ENCODE data around the gene MYBPC2. TPM values are rescaled to one million over a fixed set of nuclear protein-coding genes. Genes with fewer than 3 reads are reported as not detected.
"Not testable (repeated sequence)": the region's sequence is repeated elsewhere in the genome, so short reads cannot be mapped to it uniquely, and the experiment has no call there.

Gene MYBPC2
- total and polyA plus RNA-seq, 4 donors: 0.62 to 3.5 (median 1.4) TPM

- DNase-seq (ENCODE audit: low read depth in 4 of 6, low spot score in 6 of 6): no peak
- Histone ChIP-seq H3K4me1 (ENCODE audit: control insufficient read depth, insufficient read depth, low read length) (no peaks in the 10 kb centered on the region), H3K4me3 (ENCODE audit: low read depth, low read length) (no peak overlapping the region), H3K9me3 (ENCODE audit: control insufficient read depth, insufficient read depth, low read length) (no peaks in the 10 kb centered on the region), H3K27ac (ENCODE audit: low read depth, low read length) (no peak overlapping the region), H3K27me3 (ENCODE audit: control insufficient read depth, insufficient read depth, low read length) (no peaks in the 10 kb centered on the region), H3K36me3 (ENCODE audit: control insufficient read depth, insufficient read depth, low read length) (no peaks in the 10 kb centered on the region)
- WGBS (ENCODE audit: insufficient coverage): 89% methylated on average over 4 of the region's 5 CpGs
Observed at GRCh38 chr19:50437862-50438449, 5.3 kb downstream of the MYBPC2 start.

GRCh38 chr19:50439130-50439529, 6.4 kb downstream of the MYBPC2 start:
- not testable (repeated sequence) for H3K36me3 ChIP-seq (ENCODE audit: control insufficient read depth, insufficient read depth, low read length); H3K27ac ChIP-seq (ENCODE audit: low read depth, low read length); H3K9me3 ChIP-seq (ENCODE audit: control insufficient read depth, insufficient read depth, low read length); DNase-seq (ENCODE audit: low read depth in 4 of 6, low spot score in 6 of 6); H3K27me3 ChIP-seq (ENCODE audit: control insufficient read depth, insufficient read depth, low read length); H3K4me3 ChIP-seq (ENCODE audit: low read depth, low read length); H3K4me1 ChIP-seq (ENCODE audit: control insufficient read depth, insufficient read depth, low read length)
- WGBS (ENCODE audit: insufficient coverage): 91% methylated on average over 1 of the region's 2 CpGs

- Histone ChIP-seq H3K27me3 (ENCODE audit: control insufficient read depth, insufficient read depth, low read length) (no peaks in the 10 kb centered on the region), H3K9me3 (ENCODE audit: control insufficient read depth, insufficient read depth, low read length) (no peaks in the 10 kb centered on the region), H3K27ac (ENCODE audit: low read depth, low read length) (no peak overlapping the region), H3K4me1 (ENCODE audit: control insufficient read depth, insufficient read depth, low read length) (no peaks in the 10 kb centered on the region), H3K4me3 (ENCODE audit: low read depth, low read length) (no peak overlapping the region), H3K36me3 (ENCODE audit: control insufficient read depth, insufficient read depth, low read length) (no peaks in the 10 kb centered on the region)
- DNase-seq (ENCODE audit: low read depth in 4 of 6, low spot score in 6 of 6): no peak
- 60% methylated on average over 1 of the region's 1 CpG for WGBS (ENCODE audit: insufficient coverage)
Observed at GRCh38 chr19:50444059-50444458, 11.4 kb downstream of the MYBPC2 start.

GRCh38 chr19:50447053-50447452, 14.4 kb downstream of the MYBPC2 start:
- Histone ChIP-seq H3K9me3 (ENCODE audit: control insufficient read depth, insufficient read depth, low read length) (no peaks in the 10 kb centered on the region), H3K27ac (ENCODE audit: low read depth, low read length) (no peak overlapping the region), H3K4me1 (ENCODE audit: control insufficient read depth, insufficient read depth, low read length) (no peaks in the 10 kb centered on the region), H3K36me3 (ENCODE audit: control insufficient read depth, insufficient read depth, low read length) (no peaks in the 10 kb centered on the region), H3K4me3 (ENCODE audit: low read depth, low read length) (no peak overlapping the region), H3K27me3 (ENCODE audit: control insufficient read depth, insufficient read depth, low read length) (no peaks in the 10 kb centered on the region)
- no CpG with 5 or more reads among the region's 5 CpGs for WGBS (ENCODE audit: insufficient coverage)
- no peak for DNase-seq (ENCODE audit: low read depth in 4 of 6, low spot score in 6 of 6)

DNA sequence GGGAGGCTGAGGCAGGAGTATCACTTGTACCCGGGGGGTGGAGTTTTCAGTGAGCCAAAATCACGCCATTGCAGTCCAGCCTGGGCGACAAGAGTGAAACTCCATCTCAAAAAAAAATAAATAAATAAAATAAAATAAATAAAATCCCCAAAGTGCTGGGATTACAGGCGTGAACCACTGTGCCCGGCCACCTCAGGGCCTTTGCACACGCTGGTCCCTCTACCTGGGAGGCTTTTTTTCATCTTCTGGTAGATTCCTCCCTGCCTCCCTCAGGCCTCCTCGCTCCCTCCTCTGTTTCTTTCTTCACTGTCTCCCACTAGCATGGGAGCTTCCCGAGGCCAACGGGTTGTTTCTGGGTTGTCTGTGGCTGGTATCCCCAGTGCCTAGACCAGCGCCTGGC, 15.1 kb downstream of the MYBPC2 start:
- DNase-seq (ENCODE audit: low read depth in 4 of 6, low spot score in 6 of 6): no peak
- H3K4me1 ChIP-seq (ENCODE audit: control insufficient read depth, insufficient read depth, low read length): no peaks in the 10 kb centered on the region
- H3K36me3 ChIP-seq (ENCODE audit: control insufficient read depth, insufficient read depth, low read length): no peaks in the 10 kb centered on the region
- H3K4me3 ChIP-seq (ENCODE audit: low read depth, low read length): no peak overlapping the region
- WGBS (ENCODE audit: insufficient coverage): 94% methylated on average over 5 of the region's 10 CpGs
- H3K27me3 ChIP-seq (ENCODE audit: control insufficient read depth, insufficient read depth, low read length): no peaks in the 10 kb centered on the region
- H3K27ac ChIP-seq (ENCODE audit: low read depth, low read length): no peak overlapping the region
- no peaks in the 10 kb centered on the region for H3K9me3 ChIP-seq (ENCODE audit: control insufficient read depth, insufficient read depth, low read length)

DNA sequence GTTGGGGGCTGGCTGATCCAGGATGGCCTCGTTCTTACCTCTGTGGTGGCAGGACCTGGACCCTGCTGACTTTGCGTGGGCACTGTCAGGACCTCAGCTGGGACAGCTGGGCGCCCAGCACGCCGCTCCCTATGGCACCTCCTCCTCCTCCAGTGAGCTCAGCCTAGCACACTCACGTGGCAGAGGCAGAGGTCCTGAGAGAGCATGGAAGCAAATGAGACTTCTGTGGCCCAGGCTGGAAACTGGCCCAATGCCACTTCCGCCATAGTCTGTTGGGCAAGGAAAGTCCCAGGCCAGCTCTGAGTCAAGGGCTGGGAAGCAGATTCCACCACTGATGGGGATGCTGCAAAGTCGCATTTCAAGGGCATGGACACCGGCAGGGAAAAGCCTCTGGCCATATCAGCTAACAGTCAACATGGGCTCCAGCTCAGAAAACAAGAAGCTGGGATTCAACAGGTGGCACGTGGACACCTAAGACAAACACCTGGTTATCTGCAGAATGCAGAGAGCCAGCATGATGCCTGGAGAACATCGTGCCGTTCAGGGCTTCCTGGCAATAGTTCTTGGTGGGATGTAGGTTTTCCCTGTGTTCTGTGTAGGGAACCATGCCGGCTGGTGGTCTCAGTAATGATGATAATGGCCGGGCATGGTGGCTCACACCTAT, 16.7 kb downstream of the MYBPC2 start:
- Histone ChIP-seq H3K4me1 (ENCODE audit: control insufficient read depth, insufficient read depth, low read length) (no peaks in the 10 kb centered on the region), H3K27ac (ENCODE audit: low read depth, low read length) (no peak overlapping the region), H3K27me3 (ENCODE audit: control insufficient read depth, insufficient read depth, low read length) (no peaks in the 10 kb centered on the region), H3K9me3 (ENCODE audit: control insufficient read depth, insufficient read depth, low read length) (no peaks in the 10 kb centered on the region), H3K36me3 (ENCODE audit: control insufficient read depth, insufficient read depth, low read length) (no peaks in the 10 kb centered on the region), H3K4me3 (ENCODE audit: low read depth, low read length) (no peak overlapping the region)
- WGBS (ENCODE audit: insufficient coverage): 86% methylated on average over 7 of the region's 14 CpGs
- no peak for DNase-seq (ENCODE audit: low read depth in 4 of 6, low spot score in 6 of 6)

DNA sequence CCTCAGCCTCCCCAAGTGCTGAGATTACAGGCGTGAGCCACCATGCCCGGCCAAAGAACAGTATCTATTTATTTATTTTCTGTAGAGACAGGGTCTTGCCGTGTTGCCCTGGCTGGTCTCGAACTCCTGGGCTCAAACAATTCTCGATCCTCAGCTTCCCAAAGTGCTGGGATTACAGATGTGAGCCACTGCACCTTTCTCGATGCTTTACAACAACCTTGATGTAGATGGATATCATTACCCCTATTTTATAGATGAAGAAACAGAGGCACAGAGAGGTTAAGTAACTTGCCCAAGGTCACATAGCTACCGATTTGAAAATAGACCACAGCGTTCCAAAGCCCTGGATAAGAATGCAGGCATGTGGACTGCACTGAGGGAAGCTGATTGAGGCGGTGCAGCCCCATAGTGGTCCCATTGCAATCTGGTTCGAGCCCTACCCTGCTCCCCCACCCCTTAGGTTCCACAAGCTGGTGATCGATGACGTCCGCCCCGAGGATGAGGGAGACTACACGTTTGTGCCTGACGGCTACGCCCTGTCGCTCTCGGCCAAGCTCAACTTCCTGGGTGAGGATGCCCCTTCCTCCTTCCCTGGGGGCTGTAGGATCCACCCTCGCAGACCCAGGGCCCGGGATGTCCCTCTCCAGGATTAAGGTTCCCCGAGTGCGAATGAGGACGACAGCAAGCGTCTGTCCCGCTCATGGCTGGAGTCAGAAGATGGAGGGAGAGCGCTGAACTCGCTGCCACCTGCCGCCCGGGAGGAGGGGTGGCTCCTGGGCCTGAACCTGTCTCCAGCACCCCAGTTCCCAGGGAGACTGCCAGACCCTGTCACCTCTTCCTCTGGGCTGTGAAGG, 17.9 kb downstream of the MYBPC2 start:
- WGBS (ENCODE audit: insufficient coverage): 52% methylated on average over 23 of the region's 30 CpGs
- no peak overlapping the region for H3K27ac ChIP-seq (ENCODE audit: low read depth, low read length)
- H3K9me3 ChIP-seq (ENCODE audit: control insufficient read depth, insufficient read depth, low read length): no peaks in the 10 kb centered on the region
- no peaks in the 10 kb centered on the region for H3K4me1 ChIP-seq (ENCODE audit: control insufficient read depth, insufficient read depth, low read length)
- H3K27me3 ChIP-seq (ENCODE audit: control insufficient read depth, insufficient read depth, low read length): no peaks in the 10 kb centered on the region
- no peak overlapping the region for H3K4me3 ChIP-seq (ENCODE audit: low read depth, low read length)
- H3K36me3 ChIP-seq (ENCODE audit: control insufficient read depth, insufficient read depth, low read length): no peaks in the 10 kb centered on the region
- no peak for DNase-seq (ENCODE audit: low read depth in 4 of 6, low spot score in 6 of 6)

- no peaks in the 10 kb centered on the region for H3K4me1 ChIP-seq (ENCODE audit: control insufficient read depth, insufficient read depth, low read length)
- H3K4me3 ChIP-seq (ENCODE audit: low read depth, low read length): no peak overlapping the region
- H3K9me3 ChIP-seq (ENCODE audit: control insufficient read depth, insufficient read depth, low read length): no peaks in the 10 kb centered on the region
- H3K36me3 ChIP-seq (ENCODE audit: control insufficient read depth, insufficient read depth, low read length): no peaks in the 10 kb centered on the region
- no peak for DNase-seq (ENCODE audit: low read depth in 4 of 6, low spot score in 6 of 6)
- 50% methylated on average over 12 of the region's 13 CpGs for WGBS (ENCODE audit: insufficient coverage)
- no peak overlapping the region for H3K27ac ChIP-seq (ENCODE audit: low read depth, low read length)
- no peaks in the 10 kb centered on the region for H3K27me3 ChIP-seq (ENCODE audit: control insufficient read depth, insufficient read depth, low read length)
Observed at GRCh38 chr19:50451223-50451534, 18.5 kb downstream of the MYBPC2 start.

DNA sequence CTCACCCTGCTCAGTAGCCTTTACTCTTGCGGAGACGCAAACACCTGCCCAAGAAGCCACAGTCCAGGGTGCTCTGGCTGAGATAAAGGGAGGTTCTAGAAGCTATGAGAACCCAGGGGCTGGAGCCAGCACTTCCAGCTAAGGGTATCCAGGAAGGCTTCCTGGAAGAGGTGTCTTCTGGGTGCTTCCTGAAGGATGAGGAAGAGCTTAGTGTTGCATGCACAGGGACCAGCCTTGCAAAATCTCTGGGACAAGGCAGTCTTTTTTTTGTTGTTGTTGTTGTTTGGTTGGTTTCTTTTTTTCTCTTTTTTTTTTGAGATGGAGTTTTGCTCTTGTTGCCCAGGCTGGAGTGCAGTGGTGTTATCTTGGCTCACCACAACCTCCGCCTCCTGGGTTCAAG, 20.6 kb downstream of the MYBPC2 start:
- Histone ChIP-seq H3K27me3 (ENCODE audit: control insufficient read depth, insufficient read depth, low read length) (peaks cover 6% of the 10 kb centered on the region), H3K4me1 (ENCODE audit: control insufficient read depth, insufficient read depth, low read length) (peaks cover under 1% of the 10 kb centered on the region), H3K36me3 (ENCODE audit: control insufficient read depth, insufficient read depth, low read length) (no peaks in the 10 kb centered on the region), H3K9me3 (ENCODE audit: control insufficient read depth, insufficient read depth, low read length) (no peaks in the 10 kb centered on the region), H3K4me3 (ENCODE audit: low read depth, low read length) (no peak overlapping the region), H3K27ac (ENCODE audit: low read depth, low read length) (no peak overlapping the region)
- no peak for DNase-seq (ENCODE audit: low read depth in 4 of 6, low spot score in 6 of 6)
- WGBS (ENCODE audit: insufficient coverage): 94% methylated on average over 2 of the region's 3 CpGs

DNA sequence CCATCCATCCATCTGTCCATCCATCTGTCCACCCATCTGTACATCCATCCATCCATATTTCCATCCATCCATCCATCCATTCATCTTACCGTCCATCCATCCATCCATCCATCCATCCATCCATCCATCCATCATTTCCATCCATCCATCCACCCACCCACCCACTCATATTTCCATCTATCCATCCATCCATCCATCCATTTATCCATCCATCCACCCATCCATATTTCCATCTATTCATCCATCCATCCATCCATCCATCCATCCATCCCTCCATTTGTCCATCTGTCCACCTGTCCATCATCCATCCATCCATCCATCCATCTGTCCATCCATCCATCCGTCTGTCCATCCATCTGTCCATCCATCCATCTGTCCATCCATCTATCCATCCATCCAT, 23.3 kb downstream of the MYBPC2 start:
- WGBS (ENCODE audit: insufficient coverage): 76% methylated on average over 2 of the region's 2 CpGs

More for the DNA sequence above, 23.3 kb downstream of the MYBPC2 start:
- no peak for DNase-seq (ENCODE audit: low read depth in 4 of 6, low spot score in 6 of 6)
- H3K27me3 ChIP-seq (ENCODE audit: control insufficient read depth, insufficient read depth, low read length): peaks cover 16% of the 10 kb centered on the region
- H3K36me3 ChIP-seq (ENCODE audit: control insufficient read depth, insufficient read depth, low read length): no peaks in the 10 kb centered on the region
- H3K4me1 ChIP-seq (ENCODE audit: control insufficient read depth, insufficient read depth, low read length): peaks cover 5% of the 10 kb centered on the region
- H3K9me3 ChIP-seq (ENCODE audit: control insufficient read depth, insufficient read depth, low read length): no peaks in the 10 kb centered on the region
- H3K4me3 ChIP-seq (ENCODE audit: low read depth, low read length): no peak overlapping the region
- no peak overlapping the region for H3K27ac ChIP-seq (ENCODE audit: low read depth, low read length)
